ENCODE data around the gene WWC1. TPM values are rescaled to one million over a fixed set of nuclear protein-coding genes. Genes with fewer than 3 reads are reported as not detected.

The WWC1 gene
- total RNA-seq, 2 donors from 2014 or later, result 45.3 to 52.6 TPM

DNA sequence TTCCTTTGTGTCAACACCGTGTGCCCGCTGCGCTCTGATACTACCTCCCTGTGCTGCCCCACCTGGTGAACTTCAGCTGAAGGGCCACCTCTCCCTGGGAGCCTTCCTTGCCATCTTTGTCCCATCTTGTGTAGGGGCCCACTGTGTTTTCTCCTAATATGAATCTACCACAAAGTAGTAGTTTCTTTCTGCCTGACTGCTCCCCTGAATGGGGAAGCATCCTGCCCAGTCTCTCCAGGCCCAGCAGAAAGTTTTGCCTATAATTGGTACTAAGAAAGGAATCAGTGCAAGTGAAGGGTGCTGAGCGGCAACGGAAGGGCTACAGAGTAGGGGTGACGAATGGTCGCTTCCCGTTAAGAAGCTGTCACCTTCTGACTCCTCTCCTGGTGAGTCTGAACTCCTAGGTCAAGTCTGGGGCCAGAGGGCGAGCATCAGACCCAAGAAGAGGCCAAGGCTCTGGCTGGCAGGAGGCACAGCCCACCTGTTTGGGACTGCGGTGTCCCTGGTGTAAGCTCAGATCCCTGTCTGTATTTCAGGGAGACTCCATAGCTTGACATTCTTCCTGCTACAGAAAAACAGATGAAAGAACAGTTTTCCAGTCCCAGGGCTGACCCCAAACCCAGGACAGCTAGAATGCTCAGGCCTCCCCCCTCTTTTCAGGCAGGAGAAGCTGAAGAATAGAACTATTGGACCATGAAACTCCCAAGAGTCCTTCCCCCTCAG is 24.1 kb downstream of the WWC1 start:
- Histone ChIP-seq H3K9me3 (no peaks in the 10 kb centered on the region), H3K4me1 (replicated peaks) (peaks cover 6% of the 10 kb centered on the region), H3K27ac (peak overlapping the region; percentile 75 to 78), H3K27me3 (replicated peaks; ENCODE audit: insufficient read depth) (no peaks in the 10 kb centered on the region), H3K4me3 (no peak overlapping the region), H3K36me3 (no peaks in the 10 kb centered on the region)
- 85% methylated on average over 10 of the region's 10 CpGs for WGBS
- intact Hi-C loops (cut with DNase I), result no loop called here
- TF ChIP-seq, protein P1, sequence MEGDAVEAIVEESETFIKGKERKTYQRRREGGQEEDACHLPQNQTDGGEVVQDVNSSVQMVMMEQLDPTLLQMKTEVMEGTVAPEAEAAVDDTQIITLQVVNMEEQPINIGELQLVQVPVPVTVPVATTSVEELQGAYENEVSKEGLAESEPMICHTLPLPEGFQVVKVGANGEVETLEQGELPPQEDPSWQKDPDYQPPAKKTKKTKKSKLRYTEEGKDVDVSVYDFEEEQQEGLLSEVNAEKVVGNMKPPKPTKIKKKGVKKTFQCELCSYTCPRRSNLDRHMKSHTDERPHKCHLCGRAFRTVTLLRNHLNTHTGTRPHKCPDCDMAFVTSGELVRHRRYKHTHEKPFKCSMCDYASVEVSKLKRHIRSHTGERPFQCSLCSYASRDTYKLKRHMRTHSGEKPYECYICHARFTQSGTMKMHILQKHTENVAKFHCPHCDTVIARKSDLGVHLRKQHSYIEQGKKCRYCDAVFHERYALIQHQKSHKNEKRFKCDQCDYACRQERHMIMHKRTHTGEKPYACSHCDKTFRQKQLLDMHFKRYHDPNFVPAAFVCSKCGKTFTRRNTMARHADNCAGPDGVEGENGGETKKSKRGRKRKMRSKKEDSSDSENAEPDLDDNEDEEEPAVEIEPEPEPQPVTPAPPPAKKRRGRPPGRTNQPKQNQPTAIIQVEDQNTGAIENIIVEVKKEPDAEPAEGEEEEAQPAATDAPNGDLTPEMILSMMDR (IDR thresholded peaks at IDR 0.05), result no peak
- TF ChIP-seq POLR2AphosphoS5 (IDR thresholded peaks at IDR 0.05), result no peak
- no peak for DNase-seq (ENCODE audit: low spot score)

DNA sequence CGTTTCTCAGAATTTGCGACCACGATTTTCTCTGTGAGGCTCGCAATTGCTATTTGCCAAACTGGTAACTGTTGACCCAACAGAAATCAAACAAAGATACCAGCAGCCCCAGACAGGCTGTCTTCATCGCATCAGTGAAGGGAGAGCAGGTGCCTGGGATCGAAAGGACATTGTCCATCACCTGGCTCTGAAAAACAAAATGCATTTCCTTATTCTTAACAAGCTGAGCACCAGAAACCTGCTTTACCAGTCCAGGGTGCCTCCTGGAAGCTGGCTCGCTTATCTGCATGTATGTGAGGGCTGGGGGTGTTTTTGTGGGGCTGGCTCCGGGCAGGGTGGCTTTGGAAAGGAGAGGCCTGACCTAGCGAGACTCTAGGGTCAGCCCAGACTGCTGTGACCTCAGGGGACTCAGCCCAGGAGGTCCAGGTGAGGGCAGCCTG is 24.7 kb downstream of the WWC1 start:
- Histone ChIP-seq H3K9me3 (no peaks in the 10 kb centered on the region), H3K27me3 (replicated peaks; ENCODE audit: insufficient read depth) (no peaks in the 10 kb centered on the region), H3K4me3 (no peak overlapping the region), H3K36me3 (no peaks in the 10 kb centered on the region), H3K4me1 (replicated peaks) (peaks cover 6% of the 10 kb centered on the region), H3K27ac (peak overlapping the region; percentile 75 to 78)
- peak; percentile 74 for TF ChIP-seq POLR2AphosphoS5 (IDR thresholded peaks at IDR 0.05)
- no peak for TF ChIP-seq POLR2A (IDR thresholded peaks at IDR 0.05)
- TF ChIP-seq, protein P1 (IDR thresholded peaks at IDR 0.05), result no peak
- peak; percentile 84 for DNase-seq (ENCODE audit: low spot score)
- intact Hi-C loops (cut with DNase I), result no loop called here
- WGBS, result 48% methylated on average over 9 of the region's 9 CpGs

GRCh38 chr5:168317096-168317520 is 25.7 kb downstream of the WWC1 start:
- WGBS, result 85% methylated on average over 8 of the region's 8 CpGs
- DNase-seq (ENCODE audit: low spot score), result no peak
- intact Hi-C loops (cut with DNase I), result no loop called here
- Histone ChIP-seq H3K36me3 (no peaks in the 10 kb centered on the region), H3K9me3 (no peaks in the 10 kb centered on the region), H3K4me1 (replicated peaks) (peaks cover 6% of the 10 kb centered on the region), H3K27me3 (replicated peaks; ENCODE audit: insufficient read depth) (no peaks in the 10 kb centered on the region), H3K4me3 (no peak overlapping the region), H3K27ac (peak overlapping the region; percentile 75 to 78)
- TF ChIP-seq, protein P1 (IDR thresholded peaks at IDR 0.05), result no peak
- TF ChIP-seq POLR2AphosphoS5 (IDR thresholded peaks at IDR 0.05), result no peak
- no peak for TF ChIP-seq POLR2A (IDR thresholded peaks at IDR 0.05)

GRCh38 chr5:168317521-168318147 is 26.2 kb downstream of the WWC1 start:
- TF ChIP-seq POLR2A (IDR thresholded peaks at IDR 0.05) (no peak), POLR2AphosphoS5 (IDR thresholded peaks at IDR 0.05) (no peak)
- TF ChIP-seq, protein P1 (IDR thresholded peaks at IDR 0.05), result no peak
- intact Hi-C loops (cut with DNase I), result no loop called here
- Histone ChIP-seq H3K36me3 (no peaks in the 10 kb centered on the region), H3K4me1 (replicated peaks) (peaks cover 6% of the 10 kb centered on the region), H3K27ac (peak overlapping the region; percentile 75 to 78), H3K9me3 (no peaks in the 10 kb centered on the region), H3K27me3 (replicated peaks; ENCODE audit: insufficient read depth) (no peaks in the 10 kb centered on the region), H3K4me3 (no peak overlapping the region)
- 42% methylated on average over 4 of the region's 4 CpGs for WGBS
- DNase-seq (ENCODE audit: low spot score), result no peak
